Suprapubic skin (tissue), 4 donors: ENCODE results near the gene SCGB2A2. TPM values are rescaled to one million over a fixed set of nuclear protein-coding genes. Genes with fewer than 3 reads are reported as not detected.

Source experiments
- DNase-seq, 2 donors: peaks; one replicate each; pipeline ENCODE4 v3.0.0-alpha.2; 2019; ENCODE audit warnings: low spot score in 2 of 2
- H3K27ac ChIP-seq: fragments of 200-600 bp; sonication (generic); one replicate; pipeline ENCODE4 v1.5.1; 2019
- H3K27me3 ChIP-seq: fragments of 200-600 bp; sonication (generic); one replicate; pipeline ENCODE4 v1.5.1; 2019
- H3K36me3 ChIP-seq: fragments of 200-600 bp; sonication (generic); one replicate; pipeline ENCODE4 v1.5.1; 2019
- H3K4me1 ChIP-seq: fragments of 200-600 bp; sonication (generic); one replicate; pipeline ENCODE4 v1.5.1; 2019
- H3K4me3 ChIP-seq: fragments of 200-600 bp; sonication (generic); one replicate; pipeline ENCODE4 v1.5.1; 2019; ENCODE audit warnings: mild to moderate bottlenecking
- H3K9me3 ChIP-seq: fragments of 200-600 bp; sonication (generic); one replicate; pipeline ENCODE4 v1.5.1; 2019
- EP300 ChIP-seq: sonication (generic); formaldehyde crosslinking; IDR thresholded peaks from one replicate; pipeline ENCODE4 v1.6.1; 2017; ENCODE audit warnings: antibody characterized with exemption
- POLR2A ChIP-seq, 2 donors: fragments of 450-650 bp; IDR thresholded peaks; one replicate each; pipeline ENCODE4 v1.6.1; 2017; ENCODE audit warnings: antibody characterized with exemption in 2 of 2, mild to moderate bottlenecking in 2 of 2, moderate library complexity in 2 of 2
- POLR2AphosphoS5 ChIP-seq, 3 donors: sonication (generic); formaldehyde crosslinking; IDR thresholded peaks; one replicate each; pipeline ENCODE4 v1.6.1; 2017; ENCODE audit warnings: antibody characterized with exemption in 3 of 3
- WGBS: methylation state at CpG from one replicate; pipeline ENCODE4 v1.1.5; 2018; 5-methylcytosine and 5-hydroxymethylcytosine counted together
- total RNA-seq, 4 donors: library from RNA; depleted of rRNA; stranded (reverse); fragments of >200 nt; gene quantifications; one replicate each; pipeline ENCODE4 v1.1.0, GENCODE V29; 2016
- TF ChIP-seq, protein P1 (sequence below), 2 donors: fragments of 200-600 bp in 1 of 2; fragments of 450-650 bp in 1 of 2; sonication (generic) in 1 of 2; IDR thresholded peaks; one replicate each; pipeline ENCODE4 v1.5.1; 2016 to 2019; ENCODE audit warnings: antibody characterized with exemption in 2 of 2, mild to moderate bottlenecking in 1 of 2, moderate library complexity in 1 of 2

Gene SCGB2A2
- total RNA-seq, 4 donors from 2014 or later, result 737 to 2,318 (median 1,548) TPM

DNA sequence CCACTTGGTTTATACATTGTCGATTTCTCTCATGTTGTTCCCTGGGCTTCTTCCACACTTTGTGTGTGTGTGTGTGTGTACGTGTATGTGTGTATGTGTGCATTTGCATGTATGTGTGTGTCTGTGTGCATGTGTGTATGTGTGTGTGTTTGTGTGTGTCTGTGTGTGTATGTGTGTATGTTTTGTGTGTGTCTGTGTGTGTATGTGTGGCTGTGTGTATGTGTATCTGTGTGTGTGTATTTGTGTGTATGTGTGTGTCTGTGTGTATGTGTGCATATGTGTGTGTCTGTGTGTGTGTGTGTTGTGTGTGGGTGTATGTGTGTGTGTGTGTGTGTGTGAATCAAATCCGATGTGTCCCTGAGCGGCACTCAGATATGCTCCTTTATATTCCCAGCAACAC lies 32.5 kb upstream of the SCGB2A2 start:
- Histone ChIP-seq H3K4me1 (peaks cover 9% of the 10 kb centered on the region), H3K27ac (no peak overlapping the region), H3K27me3 (peaks cover 24% of the 10 kb centered on the region), H3K36me3 (no peaks in the 10 kb centered on the region), H3K9me3 (no peaks in the 10 kb centered on the region), H3K4me3 (no peak overlapping the region)
- 64% methylated on average over 4 of the region's 4 CpGs for WGBS
- TF ChIP-seq EP300 (no peak), POLR2A (IDR thresholded peaks at IDR 0.05) (no peak), POLR2AphosphoS5 (IDR thresholded peaks at IDR 0.05) (no peak)
- TF ChIP-seq, protein P1, sequence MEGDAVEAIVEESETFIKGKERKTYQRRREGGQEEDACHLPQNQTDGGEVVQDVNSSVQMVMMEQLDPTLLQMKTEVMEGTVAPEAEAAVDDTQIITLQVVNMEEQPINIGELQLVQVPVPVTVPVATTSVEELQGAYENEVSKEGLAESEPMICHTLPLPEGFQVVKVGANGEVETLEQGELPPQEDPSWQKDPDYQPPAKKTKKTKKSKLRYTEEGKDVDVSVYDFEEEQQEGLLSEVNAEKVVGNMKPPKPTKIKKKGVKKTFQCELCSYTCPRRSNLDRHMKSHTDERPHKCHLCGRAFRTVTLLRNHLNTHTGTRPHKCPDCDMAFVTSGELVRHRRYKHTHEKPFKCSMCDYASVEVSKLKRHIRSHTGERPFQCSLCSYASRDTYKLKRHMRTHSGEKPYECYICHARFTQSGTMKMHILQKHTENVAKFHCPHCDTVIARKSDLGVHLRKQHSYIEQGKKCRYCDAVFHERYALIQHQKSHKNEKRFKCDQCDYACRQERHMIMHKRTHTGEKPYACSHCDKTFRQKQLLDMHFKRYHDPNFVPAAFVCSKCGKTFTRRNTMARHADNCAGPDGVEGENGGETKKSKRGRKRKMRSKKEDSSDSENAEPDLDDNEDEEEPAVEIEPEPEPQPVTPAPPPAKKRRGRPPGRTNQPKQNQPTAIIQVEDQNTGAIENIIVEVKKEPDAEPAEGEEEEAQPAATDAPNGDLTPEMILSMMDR (IDR thresholded peaks at IDR 0.05), result no peak
- DNase-seq, result no peak

DNA sequence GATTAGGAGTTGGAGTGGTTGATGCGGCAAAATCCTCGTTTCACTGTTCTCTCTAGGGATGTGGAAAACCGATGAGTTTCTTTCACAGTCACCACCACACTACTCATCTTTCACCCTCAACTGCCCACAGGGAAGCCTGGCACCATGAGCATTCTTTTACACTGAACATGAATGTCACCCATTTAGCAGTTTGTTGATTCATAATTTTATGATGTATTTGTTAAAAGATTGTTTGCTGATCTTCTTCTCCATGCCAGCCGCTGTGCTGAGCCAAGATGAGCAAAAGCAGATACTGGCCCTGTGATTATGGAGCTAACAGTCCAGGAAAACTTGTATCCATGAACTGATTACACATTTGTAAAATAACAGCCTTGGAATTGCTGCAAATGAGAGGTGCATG lies 31.8 kb upstream of the SCGB2A2 start:
- 84% methylated on average over 4 of the region's 4 CpGs for WGBS
- Histone ChIP-seq H3K4me1 (peaks cover 9% of the 10 kb centered on the region), H3K4me3 (no peak overlapping the region), H3K27ac (no peak overlapping the region), H3K9me3 (no peaks in the 10 kb centered on the region), H3K36me3 (no peaks in the 10 kb centered on the region), H3K27me3 (peaks cover 24% of the 10 kb centered on the region)
- DNase-seq, result no peak
- TF ChIP-seq POLR2A (IDR thresholded peaks at IDR 0.05), result no peak
- TF ChIP-seq EP300, result no peak
- no peak for TF ChIP-seq POLR2AphosphoS5 (IDR thresholded peaks at IDR 0.05)
- TF ChIP-seq, protein P1 (IDR thresholded peaks at IDR 0.05), result no peak

DNA sequence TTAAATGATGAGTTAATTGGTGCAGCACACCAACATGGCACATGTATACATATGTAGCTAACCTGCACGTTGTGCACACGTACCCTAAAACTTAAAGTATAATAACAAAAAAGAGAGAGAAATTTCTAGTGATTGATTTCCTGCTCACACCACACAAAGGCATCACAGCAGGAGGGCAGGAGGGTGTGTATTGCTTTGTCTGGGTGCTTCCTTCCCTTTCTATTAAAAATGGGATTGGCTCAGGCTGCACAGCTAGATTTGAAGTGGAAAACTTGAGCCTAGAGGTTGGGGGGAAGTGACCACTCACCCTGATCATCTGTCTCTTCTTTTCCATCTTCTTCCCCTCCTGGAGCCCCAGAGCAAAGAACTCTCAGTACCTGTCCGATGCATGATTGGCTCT lies 28.9 kb upstream of the SCGB2A2 start:
- Histone ChIP-seq H3K27ac (no peak overlapping the region), H3K27me3 (peaks cover 36% of the 10 kb centered on the region), H3K36me3 (no peaks in the 10 kb centered on the region), H3K4me1 (peaks cover 9% of the 10 kb centered on the region), H3K4me3 (no peak overlapping the region), H3K9me3 (no peaks in the 10 kb centered on the region)
- no peak for DNase-seq
- TF ChIP-seq, protein P1 (IDR thresholded peaks at IDR 0.05), result no peak
- TF ChIP-seq POLR2A (IDR thresholded peaks at IDR 0.05), result no peak
- no peak for TF ChIP-seq EP300
- no peak for TF ChIP-seq POLR2AphosphoS5 (IDR thresholded peaks at IDR 0.05)
- WGBS, result 87% methylated on average over 3 of the region's 3 CpGs

DNA sequence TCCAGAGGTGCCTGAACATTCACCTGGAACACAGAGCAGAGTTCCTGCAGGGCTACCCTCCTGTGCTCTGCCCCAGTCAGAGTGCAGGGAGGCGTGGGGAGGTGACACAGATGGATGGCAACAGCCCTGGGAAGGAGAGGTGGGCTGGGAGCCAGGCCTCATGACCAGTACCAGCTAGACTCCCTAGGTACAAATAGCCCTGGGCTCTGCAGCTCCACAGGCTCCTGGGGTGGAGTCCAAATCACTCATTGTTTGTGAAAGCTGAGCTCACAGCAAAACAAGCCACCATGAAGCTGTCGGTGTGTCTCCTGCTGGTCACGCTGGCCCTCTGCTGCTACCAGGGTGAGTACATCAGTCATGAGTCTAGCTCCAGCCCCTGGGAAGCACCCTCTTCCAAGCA lies 27.9 kb upstream of the SCGB2A2 start, which contains the start of gene SCGB1D2:
Gene SCGB1D2, plus strand, starts transcription at position 219 of the 400 bp plus-strand sequence. Its CDS starts 69 bp downstream, at position 288.
- Histone ChIP-seq H3K4me3 (no peak within 1 kb of the TSS), H3K27me3 (peaks cover 36% of the 10 kb centered on the region), H3K27ac (peak within 1 kb of the TSS; percentile 18), H3K36me3 (no peaks in the 10 kb centered on the region), H3K4me1 (peaks cover 9% of the 10 kb centered on the region), H3K9me3 (no peaks in the 10 kb centered on the region)
- peak; percentile 70 to 83 for DNase-seq
- 27% methylated on average over 3 of the region's 3 CpGs for WGBS
- TF ChIP-seq POLR2AphosphoS5 (IDR thresholded peaks at IDR 0.05), result no peak

DNA sequence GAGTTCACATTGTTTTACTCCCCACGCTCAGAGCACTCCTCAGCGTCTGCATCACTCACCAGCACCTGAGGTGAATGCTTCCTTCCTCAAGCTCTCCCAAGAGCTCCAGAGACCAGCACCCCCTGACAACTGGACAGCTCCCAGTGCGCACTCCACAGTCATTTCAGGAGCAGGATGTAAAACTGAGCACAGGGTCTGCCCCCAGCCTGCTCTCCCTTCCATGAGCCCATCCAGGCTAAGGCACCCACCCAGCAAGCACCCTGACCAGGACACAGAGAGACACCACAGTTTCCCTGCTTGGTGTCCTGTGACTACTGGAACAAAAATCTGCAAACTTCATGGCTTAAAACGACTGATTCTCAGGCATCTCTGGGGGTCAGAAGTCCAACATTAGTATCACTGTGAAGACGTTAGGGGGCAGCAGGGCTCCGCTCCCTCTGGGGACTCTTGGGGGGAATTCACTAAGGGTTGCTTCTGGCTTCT lies 24.6 kb upstream of the SCGB2A2 start:
- no peaks in the 10 kb centered on the region for H3K9me3 ChIP-seq
- peaks cover 9% of the 10 kb centered on the region for H3K4me1 ChIP-seq
- H3K4me3 ChIP-seq, result no peak overlapping the region
- DNase-seq, result no peak
- 25% methylated on average over 6 of the region's 6 CpGs for WGBS
- TF ChIP-seq, protein P1 (IDR thresholded peaks at IDR 0.05), result no peak
- no peak for TF ChIP-seq POLR2AphosphoS5 (IDR thresholded peaks at IDR 0.05)
- TF ChIP-seq EP300, result no peak
- TF ChIP-seq POLR2A (IDR thresholded peaks at IDR 0.05), result no peak
- no peaks in the 10 kb centered on the region for H3K36me3 ChIP-seq
- H3K27me3 ChIP-seq, result peaks cover 33% of the 10 kb centered on the region
- no peak overlapping the region for H3K27ac ChIP-seq

DNA sequence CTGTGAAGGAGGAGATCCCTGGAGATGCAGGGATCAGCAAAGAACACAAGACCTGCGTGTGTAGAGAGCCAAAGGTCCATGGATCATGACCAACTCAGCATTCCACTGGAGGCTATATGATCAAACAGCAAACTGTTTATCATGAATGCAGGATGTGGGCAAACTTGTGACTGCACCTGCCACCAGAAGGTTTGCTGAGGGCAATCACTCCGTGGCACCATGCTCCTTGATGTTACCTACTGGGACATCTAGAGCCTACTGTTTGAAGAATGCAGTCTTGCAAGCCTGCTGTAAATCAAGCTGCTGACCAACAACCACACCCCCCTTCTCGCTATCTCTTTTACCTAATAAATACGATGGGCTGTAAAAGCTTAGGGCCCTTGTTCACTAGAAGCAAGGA lies 18.3 kb upstream of the SCGB2A2 start:
- Histone ChIP-seq H3K9me3 (peaks cover 25% of the 10 kb centered on the region), H3K27me3 (peaks cover 6% of the 10 kb centered on the region), H3K4me1 (no peaks in the 10 kb centered on the region), H3K4me3 (no peak overlapping the region), H3K27ac (no peak overlapping the region), H3K36me3 (no peaks in the 10 kb centered on the region)
- TF ChIP-seq, protein P1 (IDR thresholded peaks at IDR 0.05), result no peak
- no peak for TF ChIP-seq POLR2A (IDR thresholded peaks at IDR 0.05)
- no peak for TF ChIP-seq EP300
- TF ChIP-seq POLR2AphosphoS5 (IDR thresholded peaks at IDR 0.05), result no peak
- no peak for DNase-seq
- WGBS, result 70% methylated on average over 4 of the region's 4 CpGs
